Keratinocyte (primary cell): ENCODE measurements around the gene TNP1.

ENCODE experiments used
- CTCF ChIP-seq, 3 experiments: IDR thresholded peaks in 1 of 3; conservative IDR thresholded peaks in 1 of 3; optimal IDR thresholded peaks in 1 of 3; 2 replicates in 2 of 3; 3 replicates in 1 of 3; pipeline versions ENCODE3 to v1.5.1; 2011; ENCODE audit warnings: low read length in 3 of 3, mild to moderate bottlenecking in 3 of 3, moderate library complexity in 2 of 3, control low read depth in 1 of 3, inconsistent platforms in 1 of 3; ENCODE audit not compliant: insufficient read depth in 2 of 3; ENCODE audit errors: extremely low read depth in 1 of 3
- EZH2 ChIP-seq: IDR thresholded peaks from one replicate; pipeline ENCODE4 v1.6.1; 2012; ENCODE audit warnings: inconsistent platforms, mild to moderate bottlenecking, low read length, moderate library complexity

GRCh38 chr2:216851486-216852090 is 8.3 kb downstream of the TNP1 start:
- TF ChIP-seq CTCF (optimal IDR thresholded peaks at IDR 0.05 in 1 of 3, IDR thresholded peaks at IDR 0.05 in 1 of 3, conservative IDR thresholded peaks at IDR 0.05 in 1 of 3; ENCODE audit: extremely low read depth in 1 of 3, insufficient read depth in 2 of 3, low read length in 3 of 3) (no peak), EZH2 (no peak)
